Right lung (tissue), 5 donors: ENCODE data around the gene KIF7. TPM values are rescaled to one million over a fixed set of nuclear protein-coding genes. Genes with fewer than 3 reads are reported as not detected.
"Not testable (repeated sequence)": the region's sequence is repeated elsewhere in the genome, so short reads cannot be mapped to it uniquely, and the experiment has no call there.

Experiments
- DNase-seq, 2 donors: peaks; one replicate each; pipeline ENCODE4 v3.0.0-alpha.2; 2013
- polyA plus RNA-seq, 5 donors: library from polyadenylated mRNA; unstranded; fragments of 120-200 nt; gene quantifications; one replicate each; pipeline versions ENCODE4 v1.2.1 to v1.2.3, GENCODE V29; 2013; ENCODE audit warnings: inconsistent platforms in 1 of 5, low replicate concordance in 1 of 5; ENCODE audit not compliant: insufficient read length in 5 of 5, insufficient read depth in 1 of 5

KIF7 gene
- polyA plus RNA-seq, 5 donors, result 9.8 to 14.8 (median 12.3) TPM

- no peak for DNase-seq
These were observed 39.0 kb downstream of the KIF7 start for GRCh38 chr15:89616228-89616627.

- DNase-seq, result no peak
These were observed 40.1 kb downstream of the KIF7 start for GRCh38 chr15:89615135-89615534.

GRCh38 chr15:89614164-89614563, 41.1 kb downstream of the KIF7 start:
- no peak for DNase-seq

- no peak for DNase-seq
These were observed 42.2 kb downstream of the KIF7 start for GRCh38 chr15:89613031-89613430.

DNA sequence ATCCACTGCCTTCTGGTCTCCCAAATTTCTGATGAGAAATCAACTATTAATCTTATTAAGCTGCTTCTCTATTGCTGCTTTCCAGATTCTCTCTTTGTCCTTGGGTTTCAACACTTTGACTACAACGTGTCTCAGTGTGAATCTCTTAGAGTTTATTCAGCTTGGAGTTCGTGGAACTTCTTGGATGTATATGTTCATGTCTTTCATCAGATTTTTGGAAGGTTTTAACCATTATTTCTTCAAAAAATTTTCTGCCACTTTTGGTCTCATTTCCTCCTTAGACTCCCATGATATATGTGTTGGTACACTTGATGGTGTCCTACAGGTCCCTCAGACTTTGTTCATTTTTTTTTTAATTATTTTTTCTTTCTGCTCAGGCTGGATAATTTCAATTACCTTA, 44.0 kb downstream of the KIF7 start:
- DNase-seq, result no peak

DNA sequence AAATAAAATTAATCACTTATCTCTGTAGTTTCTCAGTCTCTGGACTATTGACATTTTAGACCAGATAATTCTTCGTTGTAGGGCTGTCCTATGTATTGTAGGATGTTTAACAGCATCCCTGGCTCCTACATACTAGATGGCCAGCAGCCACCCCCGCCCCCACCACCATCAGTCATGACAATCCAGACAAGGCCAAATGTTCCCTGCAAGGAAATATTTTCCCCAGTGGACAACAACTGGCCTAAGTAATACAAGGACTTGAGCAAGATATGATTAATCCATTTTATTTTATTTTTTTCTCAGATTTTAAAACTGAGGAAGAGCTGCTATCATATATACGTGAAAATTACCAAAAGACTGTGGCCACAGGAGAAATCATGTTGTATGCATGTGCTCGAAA, 56.2 kb downstream of the KIF7 start:
- DNase-seq, result no peak

- DNase-seq, result no peak
These were observed 62.2 kb downstream of the KIF7 start for GRCh38 chr15:89593018-89593417.

DNA sequence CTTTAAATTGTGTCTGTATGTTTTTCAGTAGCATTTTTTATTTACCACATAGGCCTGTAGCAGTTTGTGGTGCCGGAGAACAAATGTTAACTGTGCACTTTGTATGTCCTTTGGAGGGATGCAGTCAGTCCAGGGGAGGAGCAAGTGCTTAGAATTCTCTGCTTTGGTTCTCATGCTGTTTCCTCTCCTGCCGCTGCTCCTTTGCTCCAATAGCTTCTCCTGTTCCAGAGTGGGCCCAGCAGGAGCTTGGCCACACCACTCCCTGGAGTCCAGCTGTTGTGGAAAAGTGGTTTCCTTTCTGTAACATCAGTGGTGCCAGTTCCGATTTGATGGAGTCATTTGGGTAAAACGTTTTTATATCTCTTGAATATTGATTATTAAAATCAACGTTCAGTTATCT, 63.4 kb downstream of the KIF7 start:
- DNase-seq, result no peak

DNA sequence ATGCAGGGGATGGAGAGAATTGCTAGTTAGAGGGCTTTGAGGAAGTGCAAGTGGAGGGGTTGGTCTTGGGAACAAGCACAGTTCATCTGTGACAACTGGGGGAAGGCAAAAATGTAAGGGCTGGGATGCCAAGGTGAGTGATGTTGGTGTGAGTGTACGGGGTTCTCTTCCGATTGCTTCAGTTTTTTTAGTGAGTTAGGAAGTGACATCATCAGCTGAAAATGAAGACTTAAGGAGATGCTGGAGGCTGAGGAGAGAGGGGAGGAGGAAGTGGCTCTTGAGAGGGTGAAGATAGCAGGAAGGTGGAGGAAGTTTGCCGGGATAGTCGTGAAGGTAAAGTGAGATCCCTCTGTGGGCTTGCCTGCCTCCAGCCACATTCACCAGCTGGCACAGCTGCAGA, 67.3 kb downstream of the KIF7 start:
- DNase-seq, result no peak

GRCh38 chr15:89586651-89587050, 68.6 kb downstream of the KIF7 start:
- no peak for DNase-seq

DNA sequence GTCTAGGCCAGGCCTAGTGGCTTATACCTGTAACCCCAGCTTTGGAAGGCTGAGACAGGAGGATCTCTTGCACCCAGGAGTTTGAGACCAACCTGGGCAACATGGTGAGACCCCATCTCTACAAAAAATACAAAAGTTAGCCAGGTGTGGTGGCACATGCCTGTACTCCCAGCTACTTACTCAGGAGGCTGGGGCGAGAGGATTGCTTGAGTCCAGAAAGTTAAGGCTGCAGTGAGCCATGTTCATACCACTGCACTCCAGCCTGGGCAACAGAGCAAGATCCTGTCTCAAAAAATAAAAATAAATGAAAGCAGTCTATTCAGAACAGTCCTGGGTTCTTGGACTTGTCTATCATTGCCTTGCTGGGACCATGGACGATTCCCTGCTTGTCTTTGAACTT, 74.5 kb downstream of the KIF7 start:
- not testable (repeated sequence) for DNase-seq

DNA sequence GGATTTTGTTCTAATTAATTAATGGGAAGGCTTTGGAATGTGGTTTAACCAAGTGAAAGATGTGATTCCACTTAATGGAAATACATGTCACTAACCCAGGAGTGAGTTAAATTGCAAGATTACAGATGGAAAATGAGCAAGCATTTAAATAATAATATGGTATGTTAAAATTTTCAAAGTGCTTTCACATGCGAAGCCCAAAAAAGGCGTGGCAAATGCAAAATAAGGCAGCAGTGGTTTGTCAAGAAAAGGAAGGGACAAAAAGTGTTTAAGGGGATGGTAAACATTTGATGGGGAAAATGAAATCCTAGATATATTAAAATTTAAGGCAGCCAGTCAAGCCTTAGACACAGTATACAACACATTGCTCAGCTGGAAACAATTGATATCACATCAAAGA, 77.1 kb downstream of the KIF7 start:
- DNase-seq, result no peak

Other genes with a start within 250 kb of the KIF7 start
- 1 to 10 TPM; 1.8 to 2.7 (median 2.0) TPM for gene RHCG, start 158.9 kb downstream of the KIF7 start, polyA plus RNA-seq
- gene TICRR, start 80.0 kb downstream of the KIF7 start, polyA plus RNA-seq, result 10 to 100 TPM in 3 of 5 donors, 1 to 10 TPM in 2; 6.9 to 16.0 (median 11.0) TPM
- 1 to 10 TPM in 2 of 5 donors, under 1 TPM in 3; 0.79 to 1.4 (median 0.98) TPM for gene PLIN1, start 23.9 kb upstream of the KIF7 start, polyA plus RNA-seq
- gene PEX11A, start 35.3 kb upstream of the KIF7 start, polyA plus RNA-seq, result 10 to 100 TPM; 13.3 to 19.5 (median 17.6) TPM
- 1 to 10 TPM; 1.2 to 2.1 (median 1.9) TPM for gene WDR93, start 35.3 kb upstream of the KIF7 start, polyA plus RNA-seq
- gene MESP1, start 95.8 kb upstream of the KIF7 start, polyA plus RNA-seq, result under 1 TPM in 4 of 5 donors, not detected in 1; 0.12 to 0.57 (median 0.39) TPM
- gene MESP2, start 120.9 kb upstream of the KIF7 start, polyA plus RNA-seq, result under 1 TPM in 1 of 5 donors, not detected in 4; 0.12 TPM
- gene ANPEP, start 159.4 kb upstream of the KIF7 start, polyA plus RNA-seq, result 1 to 10 TPM; 3.3 to 5.8 (median 4.0) TPM
- 10 to 100 TPM; 22.3 to 37.2 (median 30.1) TPM for gene AP3S2, start 238.5 kb upstream of the KIF7 start, polyA plus RNA-seq